GM18505 (cell line): Measurements from ENCODE around the gene MYO16.

Experiments
- ATAC-seq: cut with Tn5 transposase; IDR thresholded peaks from one replicate; pipeline ENCODE4 v1.9.1; 2021; ENCODE audit not compliant: unreplicated experiment
- POLR2A ChIP-seq: IDR thresholded peaks from 4 replicates; pipeline ENCODE4 v1.6.1; 2011; ENCODE audit warnings: borderline replicate concordance; ENCODE audit not compliant: insufficient read depth, insufficient read length; ENCODE audit errors: extremely low read depth

The MYO16 gene

DNA sequence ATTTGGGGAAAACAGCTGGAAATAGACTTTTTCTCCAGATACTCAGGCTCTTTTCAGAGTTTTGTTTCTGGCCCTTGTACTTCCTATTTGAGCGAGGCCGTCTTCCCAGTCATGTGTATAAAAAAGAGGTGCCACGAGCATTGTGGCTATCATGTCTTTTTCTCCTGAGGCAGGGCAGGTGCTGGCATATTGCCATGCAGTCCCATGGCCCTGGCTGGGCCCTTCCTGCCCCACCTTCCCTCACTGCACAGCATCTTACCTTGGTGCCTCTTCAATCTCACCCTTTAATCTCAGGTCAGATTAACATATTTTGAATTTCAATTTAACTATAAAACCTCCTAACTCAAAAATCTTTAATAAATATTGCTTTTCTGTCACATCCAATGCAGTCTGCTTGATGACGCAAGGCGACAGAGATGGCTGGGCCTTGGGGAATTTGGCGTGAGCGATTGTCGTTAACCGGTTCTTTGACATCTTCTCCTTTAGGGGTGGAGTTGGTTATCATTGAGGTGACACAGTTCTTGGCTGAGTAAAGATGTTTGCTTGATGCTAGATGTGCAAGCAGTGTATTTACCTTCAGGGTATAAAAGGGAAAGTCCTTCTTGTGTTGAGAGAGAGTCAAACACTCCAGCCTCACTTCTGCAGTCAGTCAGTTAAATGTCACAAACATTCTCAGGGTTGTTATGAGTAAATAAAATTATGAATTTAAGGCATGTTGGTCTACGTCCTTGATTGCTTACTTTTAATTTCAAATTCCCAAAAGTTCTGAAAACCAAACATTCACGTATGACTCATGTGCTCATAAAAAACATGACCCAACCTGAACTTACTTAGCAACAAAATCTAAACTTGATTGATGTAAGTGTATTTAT, 289.9 kb downstream of the MYO16 start:
- no peak for TF ChIP-seq POLR2A
- ATAC-seq = no peak

DNA sequence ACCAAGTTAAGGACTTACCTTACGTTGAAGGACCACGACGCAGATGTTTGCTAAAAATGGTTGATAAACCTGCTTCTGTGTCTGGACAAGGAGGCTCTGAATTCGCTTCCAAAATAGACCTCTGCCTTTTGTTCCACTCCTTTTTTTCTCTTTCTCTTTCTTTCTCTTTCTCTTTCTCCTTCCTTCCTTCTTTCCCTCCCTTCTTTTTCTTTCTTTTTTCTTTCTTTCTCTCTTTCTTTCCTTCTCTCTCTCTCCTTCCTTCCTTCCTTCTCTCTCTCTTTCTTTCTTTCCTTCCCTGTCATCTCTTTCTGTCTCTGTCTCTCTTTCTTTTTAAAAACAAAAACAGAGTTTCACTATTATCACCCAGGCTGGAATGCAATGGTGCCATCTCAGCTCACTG, 290.7 kb downstream of the MYO16 start:
- TF ChIP-seq POLR2A = no peak

DNA sequence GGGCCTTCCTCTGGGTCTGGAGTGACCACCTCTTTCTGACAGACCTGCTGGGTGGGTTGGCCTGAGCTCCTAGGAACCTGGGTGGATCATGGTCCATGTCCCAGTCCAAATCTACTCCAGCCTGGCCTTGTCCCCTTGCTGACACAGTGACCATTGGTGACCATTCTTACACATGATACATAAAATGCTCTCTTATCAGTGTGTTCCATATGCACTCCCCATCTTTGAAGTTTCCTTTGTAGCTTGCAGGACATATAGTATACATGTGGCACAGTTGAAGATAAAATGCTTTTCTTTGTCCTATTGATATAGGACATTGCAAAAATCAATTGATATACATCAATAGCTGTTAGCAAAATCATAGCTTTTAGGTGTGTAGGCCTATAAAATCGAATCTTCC, 291.8 kb downstream of the MYO16 start:
- no peak for TF ChIP-seq POLR2A
- ATAC-seq = no peak

More for the DNA sequence above, 290.7 kb downstream of the MYO16 start:
- ATAC-seq = no peak

DNA sequence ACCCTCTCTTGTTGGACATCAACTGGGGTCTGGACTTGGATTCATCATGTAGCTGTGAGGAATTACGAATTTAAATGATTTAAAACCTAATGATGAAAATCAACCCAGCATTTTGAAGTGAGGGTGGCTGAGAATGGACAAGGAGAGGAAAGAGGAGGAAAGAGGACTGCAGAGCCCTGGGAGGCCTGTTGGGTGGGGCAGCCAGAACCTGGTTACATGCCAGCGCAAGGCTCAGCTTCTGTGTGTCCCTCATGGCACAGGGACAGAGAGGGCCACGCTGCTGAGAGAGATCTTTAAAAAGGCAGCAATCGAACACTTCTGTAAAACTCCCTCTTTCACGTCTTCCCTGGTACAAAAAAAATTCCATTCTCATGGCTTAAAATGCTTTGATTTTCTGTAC, 292.7 kb downstream of the MYO16 start:
- ATAC-seq = no peak
- no peak for TF ChIP-seq POLR2A

DNA sequence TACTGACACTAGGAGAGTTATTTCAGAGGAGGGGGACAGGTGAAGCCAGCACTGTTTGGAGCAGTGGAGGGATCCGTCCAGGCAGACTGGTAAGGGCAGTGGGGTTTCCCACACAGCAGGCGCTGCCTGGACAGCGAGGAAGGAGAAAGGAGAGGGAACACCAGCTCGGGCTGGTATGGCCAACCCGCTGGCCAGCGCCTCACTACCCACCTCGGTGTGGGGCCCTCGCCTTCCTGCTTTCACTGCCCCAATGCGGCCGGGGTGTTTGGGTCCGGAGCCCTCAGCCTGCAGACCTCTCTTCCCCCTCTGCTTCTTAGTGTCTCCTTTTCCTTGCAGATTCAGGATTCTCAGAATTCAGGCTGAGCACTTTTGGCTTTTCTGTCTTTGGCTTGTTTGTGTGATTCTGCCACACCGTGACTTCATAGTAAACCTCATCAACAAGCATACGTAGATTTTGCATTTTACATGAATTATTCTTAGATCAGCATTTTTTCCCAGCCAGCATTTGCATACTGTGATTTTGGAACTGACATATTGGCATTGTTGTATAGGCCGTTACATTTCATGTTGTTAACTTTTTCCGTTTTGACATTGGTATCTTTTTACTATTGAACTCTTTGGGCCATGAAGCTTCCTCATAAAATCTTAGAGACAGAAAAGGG, 294.1 kb downstream of the MYO16 start:
- no peak for TF ChIP-seq POLR2A
- no peak for ATAC-seq

DNA sequence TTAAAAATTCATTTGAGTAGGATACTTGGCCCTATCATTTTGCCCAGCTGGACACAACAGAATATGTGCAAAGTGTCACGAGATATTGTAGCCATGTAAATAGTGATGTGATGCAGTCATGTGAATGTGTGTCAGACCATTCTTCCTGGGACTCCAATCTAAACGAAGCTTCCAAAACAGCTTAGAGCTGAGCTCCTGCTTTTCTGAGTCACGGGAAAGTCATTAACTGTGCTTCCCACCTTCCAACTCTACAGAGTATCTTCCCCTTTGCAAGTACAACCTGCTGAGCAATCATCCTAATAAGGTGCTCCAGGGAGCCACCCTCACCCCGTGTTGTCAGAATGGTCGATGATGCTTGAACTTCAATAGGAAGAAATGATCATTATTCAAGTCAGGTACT, 294.7 kb downstream of the MYO16 start:
- no peak for TF ChIP-seq POLR2A
- no peak for ATAC-seq

DNA sequence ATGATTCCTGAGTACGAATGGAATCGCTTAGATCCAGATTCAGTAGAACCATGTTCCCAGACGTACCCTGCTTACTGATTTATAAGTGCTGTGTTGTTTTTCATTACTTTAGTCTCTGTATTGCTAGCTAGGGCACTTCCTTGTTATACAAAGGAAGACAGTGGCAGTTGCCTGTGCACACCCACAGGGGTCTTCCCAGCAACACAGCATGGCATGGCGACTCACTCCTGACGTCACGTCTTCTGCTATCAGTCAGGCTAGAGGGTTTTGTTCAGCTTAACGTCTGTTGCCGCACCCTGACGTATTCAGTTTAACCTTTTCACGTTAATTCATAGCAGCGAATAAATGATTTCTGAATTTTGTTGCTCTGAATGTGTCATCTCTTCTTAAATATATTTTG, 295.1 kb downstream of the MYO16 start:
- ATAC-seq = no peak
- TF ChIP-seq POLR2A = no peak

DNA sequence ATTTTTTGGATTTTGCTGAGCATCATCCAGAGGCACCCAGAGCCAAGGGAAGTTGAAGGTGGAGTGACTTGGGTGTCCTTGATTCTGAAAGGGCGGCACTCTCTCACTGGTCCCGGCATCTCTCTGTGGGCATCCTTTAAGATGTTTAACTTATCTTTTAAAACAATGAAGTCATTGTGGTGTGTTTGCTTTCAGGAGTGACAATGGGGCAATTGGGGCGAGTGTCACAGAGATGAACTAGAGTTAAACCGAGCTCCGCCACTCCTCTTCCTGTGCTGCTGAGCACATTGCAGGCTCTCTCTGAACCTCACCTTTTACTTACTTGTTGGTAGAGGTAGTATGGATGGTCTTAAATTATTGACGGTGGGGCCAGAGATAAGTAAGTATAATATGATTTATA, 295.7 kb downstream of the MYO16 start:
- ATAC-seq = no peak

DNA sequence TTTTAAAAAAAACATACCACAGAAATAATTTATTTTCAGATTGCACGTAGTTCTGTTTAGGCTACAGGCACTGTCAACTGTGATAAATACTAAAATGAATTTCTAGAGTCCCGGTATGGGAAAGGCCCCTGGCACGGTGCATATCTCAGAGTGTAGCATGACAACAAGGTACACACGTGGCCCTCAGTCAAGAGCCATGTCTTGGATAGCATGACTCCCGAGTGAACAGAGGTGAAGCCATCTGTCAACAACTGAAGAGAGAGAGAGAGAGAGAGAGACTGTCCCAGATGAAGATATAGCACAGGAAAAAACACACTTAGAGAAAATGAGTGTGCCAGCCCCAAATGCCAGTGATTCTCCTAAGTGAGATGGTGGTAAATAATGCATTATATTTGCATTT, 297.5 kb downstream of the MYO16 start:
- no peak for TF ChIP-seq POLR2A
- ATAC-seq = no peak

More for the DNA sequence above, 295.7 kb downstream of the MYO16 start:
- TF ChIP-seq POLR2A = no peak

DNA sequence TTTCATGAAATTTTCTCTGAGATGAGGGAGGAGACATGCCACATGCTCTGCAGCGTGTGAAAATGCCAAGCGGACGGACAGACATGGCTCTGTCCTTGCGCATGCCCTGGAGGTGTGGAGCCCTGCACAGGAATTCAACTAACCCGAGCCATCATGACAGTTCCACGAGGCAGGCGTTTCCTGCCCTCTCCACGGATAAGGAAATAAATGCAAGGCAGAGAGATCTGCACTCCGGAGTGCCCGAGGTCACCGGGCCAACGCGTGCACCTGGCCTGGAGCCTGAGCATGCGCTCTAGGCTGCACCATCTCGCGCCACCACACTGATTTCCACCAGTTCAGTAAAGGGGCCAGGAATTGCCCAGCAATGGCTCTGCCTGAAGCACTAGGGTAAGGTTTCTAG, 298.2 kb downstream of the MYO16 start:
- no peak for ATAC-seq
- TF ChIP-seq POLR2A = no peak

DNA sequence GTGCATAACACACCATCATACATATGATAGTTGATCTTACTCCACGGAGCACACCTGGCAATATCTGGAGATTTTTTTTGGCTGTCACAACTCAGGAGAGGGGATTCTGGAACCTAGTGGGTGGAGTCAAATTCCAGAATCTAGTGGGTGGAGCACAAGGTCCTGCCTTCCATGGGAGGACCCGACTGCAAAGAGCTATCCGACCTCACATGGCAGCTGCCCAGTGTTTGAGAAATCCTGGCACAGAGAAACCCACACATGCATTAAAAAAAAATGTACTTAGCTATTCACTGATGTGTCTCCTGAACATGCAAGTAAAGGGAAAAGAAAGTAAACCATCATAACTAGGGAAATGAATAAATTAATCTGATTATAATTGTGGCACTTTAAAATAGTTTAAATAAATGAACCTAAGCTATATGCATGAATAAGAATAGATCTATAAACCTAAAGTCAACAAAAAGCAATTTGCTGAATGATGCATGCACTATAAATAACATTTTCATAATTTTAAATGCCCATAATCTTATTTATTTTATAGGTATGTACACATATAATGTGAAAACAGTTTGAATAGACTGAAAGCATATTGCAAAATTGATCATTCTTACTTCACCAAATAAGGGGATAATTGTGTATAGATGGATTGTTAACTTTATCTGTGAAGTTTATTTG, 300.3 kb downstream of the MYO16 start:
- ATAC-seq = no peak
- no peak for TF ChIP-seq POLR2A

DNA sequence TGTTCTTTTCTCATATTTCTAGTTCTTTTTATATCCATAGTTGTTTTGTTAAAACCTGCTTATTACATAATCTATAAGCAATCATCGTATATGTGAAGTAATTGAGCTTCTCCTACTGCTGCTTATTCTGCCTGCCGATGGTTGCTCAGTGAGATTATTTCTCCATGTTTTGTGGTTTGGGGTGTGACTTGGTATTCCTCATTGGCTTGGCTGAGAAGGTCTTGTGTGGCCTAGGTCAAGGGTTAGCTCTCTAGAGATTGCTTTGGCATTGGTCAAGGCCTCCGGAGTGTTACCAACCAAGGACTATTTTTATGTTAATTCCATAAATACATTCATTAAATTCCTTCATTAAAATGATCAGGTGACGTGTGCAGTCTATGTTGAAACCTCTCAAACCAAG, 302.8 kb downstream of the MYO16 start:
- no peak for TF ChIP-seq POLR2A
- ATAC-seq = no peak

DNA sequence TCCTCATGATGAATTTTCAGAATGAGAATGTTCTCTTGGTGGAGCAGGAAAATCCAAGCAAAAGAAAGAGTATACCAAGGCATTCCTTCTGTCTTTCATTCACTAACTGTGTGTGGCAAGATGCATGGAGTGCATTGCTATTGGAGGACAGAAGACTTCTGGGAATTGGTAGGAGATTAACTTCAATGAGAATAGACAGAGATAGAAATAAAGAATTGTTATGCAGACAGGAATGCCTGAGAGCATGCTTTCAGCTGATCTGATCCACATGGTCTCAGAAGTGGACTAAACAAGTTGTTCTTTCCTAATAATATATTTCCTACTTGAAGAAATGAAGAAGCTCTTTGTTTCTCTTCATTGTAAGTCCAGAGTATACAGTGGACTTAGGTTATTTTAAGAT, 303.6 kb downstream of the MYO16 start:
- ATAC-seq = no peak
- no peak for TF ChIP-seq POLR2A

DNA sequence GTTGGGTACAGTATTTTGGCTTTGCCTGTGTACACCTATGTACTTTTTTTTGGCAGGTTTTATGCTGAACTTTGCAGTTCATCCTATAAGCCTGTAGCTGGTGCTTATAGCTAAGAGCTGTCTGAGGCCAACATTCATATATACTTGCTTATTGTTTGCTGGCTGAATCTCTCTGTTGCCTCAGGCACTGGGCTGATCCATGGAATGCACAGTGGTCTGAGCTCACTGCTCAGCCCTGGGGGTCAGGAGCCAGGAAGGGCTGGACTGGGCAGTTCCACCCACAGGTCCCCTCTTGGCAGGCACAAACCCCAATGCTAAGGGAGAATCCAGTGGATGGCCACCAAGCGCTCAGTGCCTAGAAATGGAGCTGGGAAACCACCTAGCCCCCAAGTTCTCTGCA, 308.7 kb downstream of the MYO16 start:
- no peak for TF ChIP-seq POLR2A
- ATAC-seq = no peak

DNA sequence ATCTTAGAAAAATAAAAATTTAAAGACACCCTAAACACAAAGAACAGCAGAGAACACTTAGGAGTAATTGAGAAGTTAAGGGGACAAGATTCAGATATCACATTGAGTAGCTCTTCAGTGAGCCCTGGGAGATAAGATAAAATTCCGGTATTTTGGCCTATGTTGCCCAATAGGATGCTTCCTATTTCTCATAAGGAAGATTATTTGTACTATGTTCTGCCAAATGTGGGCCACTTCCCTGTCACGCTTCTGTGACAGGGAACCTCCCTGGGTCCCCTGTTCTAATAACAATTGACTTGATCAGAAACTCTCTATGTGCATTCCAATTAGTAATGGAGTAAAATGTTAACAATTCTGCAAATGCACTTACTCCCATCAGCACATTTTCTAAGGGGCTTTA, 310.7 kb downstream of the MYO16 start:
- no peak for TF ChIP-seq POLR2A
- no peak for ATAC-seq

DNA sequence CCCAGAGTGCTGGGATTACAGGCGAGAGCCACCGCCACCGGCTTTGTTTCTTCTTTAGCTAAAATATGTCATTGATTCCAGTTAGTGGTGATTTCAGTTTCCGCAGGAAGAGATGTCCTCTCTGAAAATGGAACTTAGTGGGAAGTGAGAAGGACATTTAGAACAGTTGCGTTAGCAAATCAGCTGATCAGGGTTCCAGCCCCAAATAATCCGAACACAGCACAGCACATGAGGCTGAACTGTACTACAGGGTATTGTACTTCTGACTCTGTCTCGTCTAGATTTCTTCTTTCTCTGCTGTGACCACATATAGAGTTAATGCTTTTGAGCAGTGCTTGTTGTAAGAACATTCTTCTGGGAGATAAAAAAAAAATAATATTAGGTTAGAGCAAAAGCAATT, 314.4 kb downstream of the MYO16 start:
- no peak for TF ChIP-seq POLR2A
- ATAC-seq = no peak
